Smooth muscle cell (in vitro differentiated cells): Measurements from ENCODE around the gene ZNF253. TPM values are rescaled to one million over a fixed set of nuclear protein-coding genes. Genes with fewer than 3 reads are reported as not detected.

Source experiments
- DNase-seq: peaks from one replicate; lab custom pipeline; 2025; ENCODE audit not compliant: unreplicated experiment; lab: John Stamatoyannopoulos, UW
- H2AFZ ChIP-seq: fragments of 200-600 bp; sonication (generic); 2 replicates; pipeline ENCODE4 v1.6.0; 2016; ENCODE audit warnings: antibody characterized with exemption, low read depth, mild to moderate bottlenecking
- H3F3A ChIP-seq: fragments of 200-600 bp; sonication (generic); 2 replicates; pipeline ENCODE4 v1.6.0; 2017; ENCODE audit warnings: antibody characterized with exemption, low read depth
- H3K27ac ChIP-seq: fragments of 200-600 bp; sonication (generic); 2 replicates; pipeline ENCODE4 v1.5.1; 2016; ENCODE audit warnings: low read depth, mild to moderate bottlenecking
- H3K27me3 ChIP-seq: fragments of 200-600 bp; sonication (generic); 2 replicates; pipeline ENCODE4 v1.6.1; 2016; ENCODE audit warnings: low read depth, mild to moderate bottlenecking
- H3K36me3 ChIP-seq: fragments of 200-600 bp; sonication (generic); 2 replicates; pipeline ENCODE4 v1.5.1; 2016; ENCODE audit warnings: low read depth
- H3K4me1 ChIP-seq: fragments of 200-600 bp; sonication (generic); 2 replicates; pipeline ENCODE4 v1.5.1; 2016; ENCODE audit warnings: low read depth
- H3K4me2 ChIP-seq: fragments of 200-600 bp; sonication (generic); 2 replicates; pipeline ENCODE4 v1.6.0; 2016; ENCODE audit warnings: mild to moderate bottlenecking
- H3K4me3 ChIP-seq: fragments of 200-600 bp; sonication (generic); 2 replicates; pipeline ENCODE4 v1.5.1; 2016; ENCODE audit warnings: mild to moderate bottlenecking
- H3K79me2 ChIP-seq: fragments of 200-600 bp; sonication (generic); 2 replicates; pipeline ENCODE4 v1.6.0; 2016; ENCODE audit warnings: low read depth, mild to moderate bottlenecking
- H3K9ac ChIP-seq: fragments of 200-600 bp; sonication (generic); 2 replicates; pipeline ENCODE4 v1.6.0; 2016; ENCODE audit warnings: low read depth
- H3K9me3 ChIP-seq: fragments of 200-600 bp; sonication (generic); replicated peaks from 2 replicates; pipeline ENCODE4 v1.5.1; 2016; ENCODE audit warnings: low read depth
- H4K20me1 ChIP-seq: fragments of 200-600 bp; sonication (generic); 2 replicates; pipeline ENCODE4 v1.6.0; 2016; ENCODE audit warnings: low read depth
- CTCF ChIP-seq: fragments of 200-600 bp; sonication (generic); IDR thresholded peaks from 2 replicates; pipeline ENCODE4 v1.5.1; 2017; ENCODE audit warnings: borderline replicate concordance, mild to moderate bottlenecking, antibody characterized with exemption; ENCODE audit not compliant: insufficient read depth, poor library complexity, severe bottlenecking
- WGBS: methylation state at CpG from one replicate; pipeline ENCODE4 v1.1.7; 2016; ENCODE audit warnings: low lambda C conversion rate; 5-methylcytosine and 5-hydroxymethylcytosine counted together
- polyA plus RNA-seq: library from polyadenylated mRNA; unstranded; fragments of >200 nt; fragmentation: Nextera tagmentation; extraction: Ambion mirVana; gene quantifications from 2 replicates; pipeline ENCODE4 v1.2.1, GENCODE V29; 2016
- total RNA-seq: library from RNA; depleted of rRNA; stranded (reverse); fragments of >200 nt; gene quantifications from 2 replicates; pipeline ENCODE4 v1.2.3, GENCODE V29; 2014

Gene ZNF253
- total and polyA plus RNA-seq, 2 experiments from 2014 or later: 7.9 to 11.7 TPM

GRCh38 chr19:19826875-19827274 lies 38.8 kb upstream of the ZNF253 start:
- no peaks in the 10 kb centered on the region for H3K4me1 ChIP-seq
- H3K27me3 ChIP-seq: no peaks in the 10 kb centered on the region
- no peaks in the 10 kb centered on the region for H3K36me3 ChIP-seq
- no peak overlapping the region for H3K4me2 ChIP-seq
- H2AFZ ChIP-seq: no peak overlapping the region
- TF ChIP-seq CTCF: no peak
- no peaks in the 10 kb centered on the region for H4K20me1 ChIP-seq
- no peaks in the 10 kb centered on the region for H3K9me3 ChIP-seq
- no peaks in the 10 kb centered on the region for H3F3A ChIP-seq
- 89% methylated on average over 11 of the region's 11 CpGs for WGBS
- H3K4me3 ChIP-seq: no peak overlapping the region
- DNase-seq: no peak
- H3K27ac ChIP-seq: no peak overlapping the region
- no peaks in the 10 kb centered on the region for H3K79me2 ChIP-seq
- H3K9ac ChIP-seq: no peak overlapping the region

- no peak overlapping the region for H3K27ac ChIP-seq
- no peak overlapping the region for H3K4me3 ChIP-seq
- TF ChIP-seq CTCF: no peak
- H2AFZ ChIP-seq: no peak overlapping the region
- no peaks in the 10 kb centered on the region for H3K27me3 ChIP-seq
- no peaks in the 10 kb centered on the region for H3K79me2 ChIP-seq
- DNase-seq: no peak
- H4K20me1 ChIP-seq: no peaks in the 10 kb centered on the region
- H3K36me3 ChIP-seq: no peaks in the 10 kb centered on the region
- no peak overlapping the region for H3K4me2 ChIP-seq
- peaks cover 38% of the 10 kb centered on the region for H3K9me3 ChIP-seq
- H3F3A ChIP-seq: no peaks in the 10 kb centered on the region
- H3K4me1 ChIP-seq: no peaks in the 10 kb centered on the region
- no peak overlapping the region for H3K9ac ChIP-seq
Measured at GRCh38 chr19:19835560-19836038, 30.1 kb upstream of the ZNF253 start.

- H3K79me2 ChIP-seq: no peaks in the 10 kb centered on the region
- WGBS: over 99% methylated on average over 12 of the region's 12 CpGs
Measured at GRCh38 chr19:19847781-19848180, 17.9 kb upstream of the ZNF253 start.

More at GRCh38 chr19:19847781-19848180, 17.9 kb upstream of the ZNF253 start:
- Histone ChIP-seq H3K9me3 (peaks cover 8% of the 10 kb centered on the region), H3K27me3 (no peaks in the 10 kb centered on the region), H3K4me1 (no peaks in the 10 kb centered on the region), H3K4me2 (no peak overlapping the region), H3K36me3 (no peaks in the 10 kb centered on the region), H3K27ac (no peak overlapping the region), H2AFZ (no peak overlapping the region), H3K4me3 (no peak overlapping the region), H4K20me1 (no peaks in the 10 kb centered on the region), H3K9ac (no peak overlapping the region), H3F3A (no peaks in the 10 kb centered on the region)
- no peak for TF ChIP-seq CTCF
- DNase-seq: no peak
